Keratinocyte (primary cell): ENCODE measurements around the gene KCNK16.

ENCODE experiments used
- EZH2 ChIP-seq: IDR thresholded peaks from one replicate; pipeline ENCODE4 v1.6.1; 2012; ENCODE audit warnings: inconsistent platforms, mild to moderate bottlenecking, low read length, moderate library complexity
- TF ChIP-seq, protein P1 (sequence below), 3 experiments: IDR thresholded peaks in 1 of 3; conservative IDR thresholded peaks in 1 of 3; optimal IDR thresholded peaks in 1 of 3; 2 replicates in 2 of 3; 3 replicates in 1 of 3; pipeline versions ENCODE3 to v1.5.1; 2011; ENCODE audit warnings: low read length in 3 of 3, mild to moderate bottlenecking in 3 of 3, moderate library complexity in 2 of 3, control low read depth in 1 of 3, inconsistent platforms in 1 of 3; ENCODE audit not compliant: insufficient read depth in 2 of 3; ENCODE audit errors: extremely low read depth in 1 of 3

DNA sequence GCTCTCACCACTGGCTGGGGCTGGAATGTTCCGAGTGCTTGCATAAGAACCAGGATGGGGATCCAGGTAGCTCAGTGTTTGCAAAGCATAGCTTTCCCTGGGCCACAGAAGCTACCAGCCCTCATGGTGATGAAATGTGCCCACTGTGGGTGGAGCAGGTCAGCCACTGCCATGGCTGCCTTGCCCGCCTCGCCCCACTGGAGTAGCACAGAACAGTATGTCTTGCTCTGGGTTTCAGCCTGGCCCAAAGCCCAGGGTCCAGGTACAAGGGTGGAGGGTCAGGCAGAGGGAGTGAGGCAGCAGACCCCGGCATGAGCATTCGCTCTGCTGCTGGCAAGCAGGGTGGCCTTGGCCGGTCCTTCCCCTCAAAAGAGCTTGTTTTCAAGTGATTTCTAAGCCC, 43.0 kb downstream of the KCNK16 start:
- TF ChIP-seq, protein P1, sequence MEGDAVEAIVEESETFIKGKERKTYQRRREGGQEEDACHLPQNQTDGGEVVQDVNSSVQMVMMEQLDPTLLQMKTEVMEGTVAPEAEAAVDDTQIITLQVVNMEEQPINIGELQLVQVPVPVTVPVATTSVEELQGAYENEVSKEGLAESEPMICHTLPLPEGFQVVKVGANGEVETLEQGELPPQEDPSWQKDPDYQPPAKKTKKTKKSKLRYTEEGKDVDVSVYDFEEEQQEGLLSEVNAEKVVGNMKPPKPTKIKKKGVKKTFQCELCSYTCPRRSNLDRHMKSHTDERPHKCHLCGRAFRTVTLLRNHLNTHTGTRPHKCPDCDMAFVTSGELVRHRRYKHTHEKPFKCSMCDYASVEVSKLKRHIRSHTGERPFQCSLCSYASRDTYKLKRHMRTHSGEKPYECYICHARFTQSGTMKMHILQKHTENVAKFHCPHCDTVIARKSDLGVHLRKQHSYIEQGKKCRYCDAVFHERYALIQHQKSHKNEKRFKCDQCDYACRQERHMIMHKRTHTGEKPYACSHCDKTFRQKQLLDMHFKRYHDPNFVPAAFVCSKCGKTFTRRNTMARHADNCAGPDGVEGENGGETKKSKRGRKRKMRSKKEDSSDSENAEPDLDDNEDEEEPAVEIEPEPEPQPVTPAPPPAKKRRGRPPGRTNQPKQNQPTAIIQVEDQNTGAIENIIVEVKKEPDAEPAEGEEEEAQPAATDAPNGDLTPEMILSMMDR (optimal IDR thresholded peaks at IDR 0.05 in 1 of 3, IDR thresholded peaks at IDR 0.05 in 1 of 3, conservative IDR thresholded peaks at IDR 0.05 in 1 of 3; ENCODE audit: extremely low read depth in 1 of 3, insufficient read depth in 2 of 3, low read length in 3 of 3): no peak
- TF ChIP-seq EZH2: no peak
